HL-60 (cell line): ENCODE results near the gene TTC22.

Source experiments
- CTCF ChIP-seq: IDR thresholded peaks from one replicate; pipeline ENCODE4 v1.5.1; 2011; ENCODE audit warnings: low read length, control low read depth, inconsistent platforms; ENCODE audit not compliant: insufficient read depth
- POLR2AphosphoS5 ChIP-seq: IDR thresholded peaks from 2 replicates; pipeline ENCODE4 v1.6.1; 2012; ENCODE audit warnings: low read depth

- no peak for TF ChIP-seq POLR2AphosphoS5
- TF ChIP-seq CTCF: no peak
These were observed 37.3 kb downstream of the TTC22 start for GRCh38 chr1:54763816-54764132.
